WTC11 (cell line): Measurements from ENCODE around the gene LRIG3. TPM values are rescaled to one million over a fixed set of nuclear protein-coding genes. Genes with fewer than 3 reads are reported as not detected.

Source experiments
- ATAC-seq: fragments of 200-7000 bp; cut with Tn5 transposase; 2 replicates; pipeline ENCODE4 v1.10.0; 2021; ENCODE audit warnings: mild to moderate bottlenecking, moderate library complexity
- CTCF ChIA-PET: fragments of 300-600 bp; sonication (Branson Sonifier 250); formaldehyde crosslinking; loops from one replicate; lab custom pipeline; 2021; ENCODE audit warnings: antibody characterized with exemption; lab: Charles Lee
- POLR2A ChIA-PET: fragments of 350-600 bp; sonication (Branson Sonifier 250); formaldehyde crosslinking; loops from one replicate; lab custom pipeline; 2021; ENCODE audit warnings: antibody characterized with exemption; lab: Charles Lee
- DNase-seq: peaks from one replicate; pipeline ENCODE4 v3.0.0; 2021; ENCODE audit warnings: low spot score
- H3K27ac Mint-ChIP-seq: 2 replicates; pipeline ENCODE4 v1.8.0; 2021; ENCODE audit warnings: mixed read lengths
- H3K27me3 Mint-ChIP-seq: 2 replicates; pipeline ENCODE4 v1.8.0; 2021; ENCODE audit warnings: low read depth, mild to moderate bottlenecking, moderate library complexity, mixed read lengths
- H3K36me3 Mint-ChIP-seq: 2 replicates; pipeline ENCODE4 v1.8.0; 2021; ENCODE audit warnings: mixed read lengths
- H3K4me1 Mint-ChIP-seq: 2 replicates; pipeline ENCODE4 v1.8.0; 2022; ENCODE audit warnings: mixed read lengths
- H3K4me3 Mint-ChIP-seq: 2 replicates; pipeline ENCODE4 v1.8.0; 2021; ENCODE audit warnings: mild to moderate bottlenecking, moderate library complexity, mixed read lengths
- H3K9me3 Mint-ChIP-seq: 2 replicates; pipeline ENCODE4 v1.8.0; 2021; ENCODE audit warnings: mixed read lengths
- CREB1 ChIP-seq: sonication (generic); formaldehyde crosslinking; IDR thresholded peaks from 2 replicates; pipeline ENCODE4 v1.8.0; 2023; ENCODE audit warnings: mild to moderate bottlenecking, missing genetic modification reagents
- FOXP1 ChIP-seq: sonication (generic); formaldehyde crosslinking; IDR thresholded peaks from 2 replicates; pipeline ENCODE4 v1.8.0; 2022; ENCODE audit warnings: missing genetic modification reagents, mild to moderate bottlenecking, moderate library complexity, borderline replicate concordance
- GRHL2 ChIP-seq: fragments of 250-450 bp; sonication (Bioruptor Pico); IDR thresholded peaks from 2 replicates; pipeline ENCODE4 v1.8.0; 2022; ENCODE audit warnings: mild to moderate bottlenecking, moderate library complexity; ENCODE audit not compliant: insufficient replicate concordance, severe bottlenecking
- HMGA2 ChIP-seq: fragments of 250-450 bp; sonication (Bioruptor Pico); IDR thresholded peaks from 2 replicates; pipeline ENCODE4 v1.4.0; 2021; ENCODE audit warnings: mild to moderate bottlenecking, moderate library complexity
- MXD4 ChIP-seq: fragments of 250-450 bp; sonication (Bioruptor Pico); IDR thresholded peaks from 2 replicates; pipeline ENCODE4 v1.8.0; 2021; ENCODE audit warnings: mild to moderate bottlenecking, moderate library complexity, borderline replicate concordance
- PRRX2 ChIP-seq: fragments of 250-450 bp; sonication (Bioruptor Pico); IDR thresholded peaks from 2 replicates; pipeline ENCODE4 v1.8.0; 2021; ENCODE audit warnings: mild to moderate bottlenecking
- RELA ChIP-seq: sonication (generic); formaldehyde crosslinking; IDR thresholded peaks from 2 replicates; pipeline ENCODE4 v1.8.1; 2022; ENCODE audit warnings: missing genetic modification reagents, mild to moderate bottlenecking, borderline replicate concordance
- RORB ChIP-seq: fragments of 250-450 bp; sonication (Bioruptor Pico); IDR thresholded peaks from 2 replicates; pipeline ENCODE4 v1.9.0; 2021; ENCODE audit warnings: mild to moderate bottlenecking
- SMAD3 ChIP-seq: sonication (generic); formaldehyde crosslinking; IDR thresholded peaks from 2 replicates; pipeline ENCODE4 v1.8.0; 2022; ENCODE audit warnings: missing genetic modification reagents, mild to moderate bottlenecking, borderline replicate concordance
- TP53 ChIP-seq: sonication (generic); formaldehyde crosslinking; IDR thresholded peaks from 2 replicates; pipeline ENCODE4 v1.8.1; 2023; ENCODE audit warnings: mild to moderate bottlenecking, missing genetic modification reagents
- ZNF138 ChIP-seq: sonication (generic); formaldehyde crosslinking; conservative IDR thresholded peaks from 2 replicates; pipeline ENCODE4 v1.8.1; 2022; ENCODE audit warnings: mild to moderate bottlenecking, moderate library complexity, missing genetic modification reagents
- ZNF317 ChIP-seq: sonication (generic); formaldehyde crosslinking; IDR thresholded peaks from 2 replicates; pipeline ENCODE4 v1.8.1; 2023; ENCODE audit warnings: low read depth, mild to moderate bottlenecking, moderate library complexity, missing genetic modification reagents, borderline replicate concordance
- total RNA-seq: library from RNA; stranded (reverse); gene quantifications from 3 replicates; pipeline ENCODE4 v1.2.3, GENCODE V29; 2021
- TF ChIP-seq, protein P1 (sequence below): sonication (generic); formaldehyde crosslinking; IDR thresholded peaks from 2 replicates; pipeline ENCODE4 v1.8.1; 2023; ENCODE audit warnings: mild to moderate bottlenecking, missing genetic modification reagents, borderline replicate concordance
- TF ChIP-seq, protein P2 (sequence below): sonication (generic); formaldehyde crosslinking; IDR thresholded peaks from 2 replicates; pipeline ENCODE4 v1.8.0; 2022; ENCODE audit warnings: mild to moderate bottlenecking, missing genetic modification reagents
- TF ChIP-seq, protein P3 (sequence below): sonication (generic); formaldehyde crosslinking; IDR thresholded peaks from 2 replicates; pipeline ENCODE4 v1.8.0; 2022; ENCODE audit warnings: mild to moderate bottlenecking, missing genetic modification reagents
- TF ChIP-seq, protein P4 (sequence below): fragments of 250-450 bp; sonication (Bioruptor Pico); IDR thresholded peaks from 2 replicates; pipeline ENCODE4 v1.8.0; 2021; ENCODE audit warnings: mild to moderate bottlenecking
- TF ChIP-seq, protein P5 (sequence below): sonication (generic); formaldehyde crosslinking; IDR thresholded peaks from 2 replicates; pipeline ENCODE4 v1.8.1; 2022; ENCODE audit warnings: mild to moderate bottlenecking, missing genetic modification reagents, moderate library complexity, borderline replicate concordance
- TF ChIP-seq, protein P6 (sequence below): sonication (generic); formaldehyde crosslinking; IDR thresholded peaks from 2 replicates; pipeline ENCODE4 v1.8.0; 2022; ENCODE audit warnings: mild to moderate bottlenecking, missing genetic modification reagents

Gene LRIG3
- total RNA-seq, 1 experiment from 2014 or later: 13.0 TPM

DNA sequence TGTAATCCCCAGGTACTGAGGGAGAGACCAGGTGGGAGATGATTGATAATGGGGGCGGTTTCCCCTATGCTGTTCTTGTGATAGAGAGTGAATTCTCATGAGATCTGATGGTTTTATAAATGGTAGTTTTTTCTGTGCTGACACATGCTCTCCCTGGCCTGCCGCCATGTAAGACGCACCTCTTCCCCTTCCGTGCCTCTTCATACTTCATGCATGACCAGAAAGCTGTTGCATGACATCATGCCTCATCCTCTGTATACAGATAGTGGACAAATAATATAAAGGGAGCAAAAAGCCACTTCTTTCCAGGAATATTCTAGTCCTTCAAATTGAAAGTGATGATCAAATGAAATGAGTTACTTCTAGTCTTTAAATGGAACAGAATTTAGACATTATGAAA, 47.3 kb upstream of the LRIG3 start:
- Mint-ChIP-seq H3K36me3 (no peaks in the 10 kb centered on the region), H3K9me3 (no peaks in the 10 kb centered on the region), H3K27me3 (no peaks in the 10 kb centered on the region), H3K4me1 (no peaks in the 10 kb centered on the region), H3K27ac (no peak overlapping the region), H3K4me3 (no peak overlapping the region)
- ChIA-PET POLR2A (no interaction called here), CTCF (no interaction called here)
- no peak for DNase-seq
- TF ChIP-seq, protein P1, sequence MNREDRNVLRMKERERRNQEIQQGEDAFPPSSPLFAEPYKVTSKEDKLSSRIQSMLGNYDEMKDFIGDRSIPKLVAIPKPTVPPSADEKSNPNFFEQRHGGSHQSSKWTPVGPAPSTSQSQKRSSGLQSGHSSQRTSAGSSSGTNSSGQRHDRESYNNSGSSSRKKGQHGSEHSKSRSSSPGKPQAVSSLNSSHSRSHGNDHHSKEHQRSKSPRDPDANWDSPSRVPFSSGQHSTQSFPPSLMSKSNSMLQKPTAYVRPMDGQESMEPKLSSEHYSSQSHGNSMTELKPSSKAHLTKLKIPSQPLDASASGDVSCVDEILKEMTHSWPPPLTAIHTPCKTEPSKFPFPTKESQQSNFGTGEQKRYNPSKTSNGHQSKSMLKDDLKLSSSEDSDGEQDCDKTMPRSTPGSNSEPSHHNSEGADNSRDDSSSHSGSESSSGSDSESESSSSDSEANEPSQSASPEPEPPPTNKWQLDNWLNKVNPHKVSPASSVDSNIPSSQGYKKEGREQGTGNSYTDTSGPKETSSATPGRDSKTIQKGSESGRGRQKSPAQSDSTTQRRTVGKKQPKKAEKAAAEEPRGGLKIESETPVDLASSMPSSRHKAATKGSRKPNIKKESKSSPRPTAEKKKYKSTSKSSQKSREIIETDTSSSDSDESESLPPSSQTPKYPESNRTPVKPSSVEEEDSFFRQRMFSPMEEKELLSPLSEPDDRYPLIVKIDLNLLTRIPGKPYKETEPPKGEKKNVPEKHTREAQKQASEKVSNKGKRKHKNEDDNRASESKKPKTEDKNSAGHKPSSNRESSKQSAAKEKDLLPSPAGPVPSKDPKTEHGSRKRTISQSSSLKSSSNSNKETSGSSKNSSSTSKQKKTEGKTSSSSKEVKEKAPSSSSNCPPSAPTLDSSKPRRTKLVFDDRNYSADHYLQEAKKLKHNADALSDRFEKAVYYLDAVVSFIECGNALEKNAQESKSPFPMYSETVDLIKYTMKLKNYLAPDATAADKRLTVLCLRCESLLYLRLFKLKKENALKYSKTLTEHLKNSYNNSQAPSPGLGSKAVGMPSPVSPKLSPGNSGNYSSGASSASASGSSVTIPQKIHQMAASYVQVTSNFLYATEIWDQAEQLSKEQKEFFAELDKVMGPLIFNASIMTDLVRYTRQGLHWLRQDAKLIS (CRISPR knock-in tag): no peak
- TF ChIP-seq SMAD3 (CRISPR knock-in tag): no peak
- no peak for TF ChIP-seq ZNF317
- no peak for TF ChIP-seq CREB1 (CRISPR knock-in tag)
- no peak for TF ChIP-seq RORB (CRISPR knock-in tag)
- TF ChIP-seq, protein P2, sequence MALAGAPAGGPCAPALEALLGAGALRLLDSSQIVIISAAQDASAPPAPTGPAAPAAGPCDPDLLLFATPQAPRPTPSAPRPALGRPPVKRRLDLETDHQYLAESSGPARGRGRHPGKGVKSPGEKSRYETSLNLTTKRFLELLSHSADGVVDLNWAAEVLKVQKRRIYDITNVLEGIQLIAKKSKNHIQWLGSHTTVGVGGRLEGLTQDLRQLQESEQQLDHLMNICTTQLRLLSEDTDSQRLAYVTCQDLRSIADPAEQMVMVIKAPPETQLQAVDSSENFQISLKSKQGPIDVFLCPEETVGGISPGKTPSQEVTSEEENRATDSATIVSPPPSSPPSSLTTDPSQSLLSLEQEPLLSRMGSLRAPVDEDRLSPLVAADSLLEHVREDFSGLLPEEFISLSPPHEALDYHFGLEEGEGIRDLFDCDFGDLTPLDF (CRISPR knock-in tag): no peak
- TF ChIP-seq, protein P3, sequence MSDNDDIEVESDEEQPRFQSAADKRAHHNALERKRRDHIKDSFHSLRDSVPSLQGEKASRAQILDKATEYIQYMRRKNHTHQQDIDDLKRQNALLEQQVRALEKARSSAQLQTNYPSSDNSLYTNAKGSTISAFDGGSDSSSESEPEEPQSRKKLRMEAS (CRISPR knock-in tag): no peak
- TF ChIP-seq HMGA2 (CRISPR knock-in tag): no peak
- TF ChIP-seq, protein P4, sequence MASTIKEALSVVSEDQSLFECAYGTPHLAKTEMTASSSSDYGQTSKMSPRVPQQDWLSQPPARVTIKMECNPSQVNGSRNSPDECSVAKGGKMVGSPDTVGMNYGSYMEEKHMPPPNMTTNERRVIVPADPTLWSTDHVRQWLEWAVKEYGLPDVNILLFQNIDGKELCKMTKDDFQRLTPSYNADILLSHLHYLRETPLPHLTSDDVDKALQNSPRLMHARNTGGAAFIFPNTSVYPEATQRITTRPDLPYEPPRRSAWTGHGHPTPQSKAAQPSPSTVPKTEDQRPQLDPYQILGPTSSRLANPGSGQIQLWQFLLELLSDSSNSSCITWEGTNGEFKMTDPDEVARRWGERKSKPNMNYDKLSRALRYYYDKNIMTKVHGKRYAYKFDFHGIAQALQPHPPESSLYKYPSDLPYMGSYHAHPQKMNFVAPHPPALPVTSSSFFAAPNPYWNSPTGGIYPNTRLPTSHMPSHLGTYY (CRISPR knock-in tag): no peak
- no peak for TF ChIP-seq ZNF138 (CRISPR knock-in tag)
- TF ChIP-seq MXD4 (CRISPR knock-in tag): no peak
- TF ChIP-seq, protein P5, sequence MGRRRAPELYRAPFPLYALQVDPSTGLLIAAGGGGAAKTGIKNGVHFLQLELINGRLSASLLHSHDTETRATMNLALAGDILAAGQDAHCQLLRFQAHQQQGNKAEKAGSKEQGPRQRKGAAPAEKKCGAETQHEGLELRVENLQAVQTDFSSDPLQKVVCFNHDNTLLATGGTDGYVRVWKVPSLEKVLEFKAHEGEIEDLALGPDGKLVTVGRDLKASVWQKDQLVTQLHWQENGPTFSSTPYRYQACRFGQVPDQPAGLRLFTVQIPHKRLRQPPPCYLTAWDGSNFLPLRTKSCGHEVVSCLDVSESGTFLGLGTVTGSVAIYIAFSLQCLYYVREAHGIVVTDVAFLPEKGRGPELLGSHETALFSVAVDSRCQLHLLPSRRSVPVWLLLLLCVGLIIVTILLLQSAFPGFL (CRISPR knock-in tag): no peak
- TF ChIP-seq GRHL2 (CRISPR knock-in tag): no peak
- no peak for ATAC-seq

DNA sequence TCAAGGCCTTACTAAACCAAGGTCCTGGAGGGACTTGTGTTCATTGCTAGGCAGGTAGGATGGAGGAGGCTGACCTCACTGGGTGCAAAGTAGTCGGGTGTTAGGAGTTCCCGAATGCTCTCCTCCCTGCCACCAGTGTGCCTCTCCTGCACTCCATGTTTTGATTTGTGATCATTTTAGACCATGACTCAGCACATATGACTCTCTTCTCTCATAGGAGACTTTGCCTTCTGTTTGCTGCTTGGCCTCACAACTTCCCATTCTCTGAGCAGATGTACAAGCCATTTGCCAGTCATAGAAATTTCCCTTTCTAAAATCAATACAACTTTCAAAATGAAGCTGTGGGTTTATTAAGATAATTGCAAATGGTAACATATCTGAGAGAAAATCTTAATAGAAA, 46.6 kb upstream of the LRIG3 start:
- H3K9me3 Mint-ChIP-seq: no peaks in the 10 kb centered on the region
- POLR2A ChIA-PET: no interaction called here
- no peak for ATAC-seq
- no peaks in the 10 kb centered on the region for H3K27me3 Mint-ChIP-seq
- DNase-seq: no peak
- CTCF ChIA-PET: no interaction called here
- no peaks in the 10 kb centered on the region for H3K4me1 Mint-ChIP-seq
- TF ChIP-seq TP53 (CRISPR knock-in tag): no peak
- no peak for TF ChIP-seq SMAD3 (CRISPR knock-in tag)
- no peak for TF ChIP-seq RELA (CRISPR knock-in tag)
- TF ChIP-seq, protein P4 (CRISPR knock-in tag): no peak
- no peak for TF ChIP-seq MXD4 (CRISPR knock-in tag)
- TF ChIP-seq FOXP1: no peak
- no peak for TF ChIP-seq PRRX2
- TF ChIP-seq, protein P6, sequence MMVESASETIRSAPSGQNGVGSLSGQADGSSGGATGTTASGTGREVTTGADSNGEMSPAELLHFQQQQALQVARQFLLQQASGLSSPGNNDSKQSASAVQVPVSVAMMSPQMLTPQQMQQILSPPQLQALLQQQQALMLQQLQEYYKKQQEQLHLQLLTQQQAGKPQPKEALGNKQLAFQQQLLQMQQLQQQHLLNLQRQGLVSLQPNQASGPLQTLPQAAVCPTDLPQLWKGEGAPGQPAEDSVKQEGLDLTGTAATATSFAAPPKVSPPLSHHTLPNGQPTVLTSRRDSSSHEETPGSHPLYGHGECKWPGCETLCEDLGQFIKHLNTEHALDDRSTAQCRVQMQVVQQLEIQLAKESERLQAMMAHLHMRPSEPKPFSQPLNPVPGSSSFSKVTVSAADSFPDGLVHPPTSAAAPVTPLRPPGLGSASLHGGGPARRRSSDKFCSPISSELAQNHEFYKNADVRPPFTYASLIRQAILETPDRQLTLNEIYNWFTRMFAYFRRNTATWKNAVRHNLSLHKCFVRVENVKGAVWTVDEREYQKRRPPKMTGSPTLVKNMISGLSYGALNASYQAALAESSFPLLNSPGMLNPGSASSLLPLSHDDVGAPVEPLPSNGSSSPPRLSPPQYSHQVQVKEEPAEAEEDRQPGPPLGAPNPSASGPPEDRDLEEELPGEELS (CRISPR knock-in tag): no peak
- H3K36me3 Mint-ChIP-seq: no peaks in the 10 kb centered on the region
- 0 out of 2 replicates have a peak overlapping the region, but pooled peaks have one; percentile 39 for H3K27ac Mint-ChIP-seq
- no peak overlapping the region for H3K4me3 Mint-ChIP-seq
